ENCODE data around the gene APEX1.
"Not testable (repeated sequence)": the region's sequence is repeated elsewhere in the genome, so short reads cannot be mapped to it uniquely, and the experiment has no call there.

Gene APEX1

GRCh38 chr14:20478894-20479293 lies 23.9 kb downstream of the APEX1 start:
- no peak for DNase-seq

GRCh38 chr14:20482382-20482781 lies 27.4 kb downstream of the APEX1 start:
- no peak for DNase-seq

- DNase-seq = no peak
These were observed 30.9 kb downstream of the APEX1 start for GRCh38 chr14:20485900-20486299.

- no peak for DNase-seq
These were observed 31.8 kb downstream of the APEX1 start for GRCh38 chr14:20486684-20487395.

GRCh38 chr14:20487396-20487725 lies 32.3 kb downstream of the APEX1 start:
- DNase-seq = no peak

- no peak for DNase-seq
These were observed 34.3 kb downstream of the APEX1 start for GRCh38 chr14:20489093-20489994.

- no peak for DNase-seq
These were observed 35.5 kb downstream of the APEX1 start for GRCh38 chr14:20490563-20490962.

GRCh38 chr14:20492486-20492885 lies 37.5 kb downstream of the APEX1 start:
- DNase-seq = no peak

GRCh38 chr14:20493634-20494033 lies 38.6 kb downstream of the APEX1 start:
- no peak for DNase-seq

GRCh38 chr14:20494935-20495766 lies 40.1 kb downstream of the APEX1 start:
- no peak for DNase-seq

- no peak for DNase-seq
These were observed 43.6 kb downstream of the APEX1 start for GRCh38 chr14:20498622-20499021.

- DNase-seq = no peak
These were observed 44.1 kb downstream of the APEX1 start for GRCh38 chr14:20499108-20499507.

GRCh38 chr14:20499881-20500280 lies 44.9 kb downstream of the APEX1 start:
- DNase-seq = no peak

GRCh38 chr14:20501346-20501745 lies 46.3 kb downstream of the APEX1 start:
- DNase-seq = no peak

GRCh38 chr14:20503898-20504297 lies 48.9 kb downstream of the APEX1 start:
- no peak for DNase-seq

- not testable (repeated sequence) for DNase-seq
These were observed 51.2 kb downstream of the APEX1 start for GRCh38 chr14:20506276-20506675.

- DNase-seq = not testable (repeated sequence)
These were observed 51.7 kb downstream of the APEX1 start for GRCh38 chr14:20506752-20507151.

All from NCI-H1930 (cell line).